Erythroblast (primary cell): ENCODE results near the gene DDIT3.

ENCODE experiments used
- GATA1 ChIP-seq: IDR thresholded peaks from 2 replicates; pipeline ENCODE4 v1.6.1; 2011; ENCODE audit warnings: low read depth, mild to moderate bottlenecking, control low read depth, low read length, moderate library complexity
- POLR2A ChIP-seq: IDR thresholded peaks from 2 replicates; pipeline ENCODE4 v1.6.1; 2011; ENCODE audit warnings: mild to moderate bottlenecking, low read length

GRCh38 chr12:57518920-57519795, 1.2 kb downstream of the DDIT3 start:
- TF ChIP-seq POLR2A: no peak
- no peak for TF ChIP-seq GATA1
